Measurements from ENCODE around the gene EDEM2.

Gene EDEM2

DNA sequence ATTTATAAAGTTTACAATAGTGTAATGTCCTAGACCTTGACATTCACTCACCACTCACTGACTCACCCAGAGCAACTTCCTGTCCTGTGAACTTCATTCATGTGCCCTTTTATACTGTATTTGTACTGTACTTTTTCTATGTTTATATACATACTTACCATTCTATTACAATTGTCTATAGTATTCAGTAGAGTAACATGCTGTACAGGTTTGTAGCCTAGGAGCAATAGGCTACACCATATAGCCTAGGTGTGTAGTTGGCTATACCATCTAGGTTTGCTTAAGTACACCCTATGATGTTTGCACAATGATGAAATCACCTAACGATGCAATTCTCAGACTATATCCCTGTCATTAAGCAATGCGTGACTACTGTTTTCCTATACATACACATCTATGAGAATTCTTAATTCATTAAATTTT is 17.5 kb downstream of the EDEM2 start:
- Histone ChIP-seq H3K4me3 (ENCODE audit: low read depth, low read length) (no peak overlapping the region), H3K36me3 (no peaks in the 10 kb centered on the region), H3K27me3 (ENCODE audit: insufficient read depth, low read depth, severe bottlenecking) (no peaks in the 10 kb centered on the region), H3K27ac (no peak overlapping the region), H3K9me3 (ENCODE audit: severe bottlenecking) (no peaks in the 10 kb centered on the region)
- TF ChIP-seq, protein P1, sequence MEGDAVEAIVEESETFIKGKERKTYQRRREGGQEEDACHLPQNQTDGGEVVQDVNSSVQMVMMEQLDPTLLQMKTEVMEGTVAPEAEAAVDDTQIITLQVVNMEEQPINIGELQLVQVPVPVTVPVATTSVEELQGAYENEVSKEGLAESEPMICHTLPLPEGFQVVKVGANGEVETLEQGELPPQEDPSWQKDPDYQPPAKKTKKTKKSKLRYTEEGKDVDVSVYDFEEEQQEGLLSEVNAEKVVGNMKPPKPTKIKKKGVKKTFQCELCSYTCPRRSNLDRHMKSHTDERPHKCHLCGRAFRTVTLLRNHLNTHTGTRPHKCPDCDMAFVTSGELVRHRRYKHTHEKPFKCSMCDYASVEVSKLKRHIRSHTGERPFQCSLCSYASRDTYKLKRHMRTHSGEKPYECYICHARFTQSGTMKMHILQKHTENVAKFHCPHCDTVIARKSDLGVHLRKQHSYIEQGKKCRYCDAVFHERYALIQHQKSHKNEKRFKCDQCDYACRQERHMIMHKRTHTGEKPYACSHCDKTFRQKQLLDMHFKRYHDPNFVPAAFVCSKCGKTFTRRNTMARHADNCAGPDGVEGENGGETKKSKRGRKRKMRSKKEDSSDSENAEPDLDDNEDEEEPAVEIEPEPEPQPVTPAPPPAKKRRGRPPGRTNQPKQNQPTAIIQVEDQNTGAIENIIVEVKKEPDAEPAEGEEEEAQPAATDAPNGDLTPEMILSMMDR (IDR thresholded peaks at IDR 0.05; ENCODE audit: low read depth, low read length) = no peak
- DNase-seq = no peak

DNA sequence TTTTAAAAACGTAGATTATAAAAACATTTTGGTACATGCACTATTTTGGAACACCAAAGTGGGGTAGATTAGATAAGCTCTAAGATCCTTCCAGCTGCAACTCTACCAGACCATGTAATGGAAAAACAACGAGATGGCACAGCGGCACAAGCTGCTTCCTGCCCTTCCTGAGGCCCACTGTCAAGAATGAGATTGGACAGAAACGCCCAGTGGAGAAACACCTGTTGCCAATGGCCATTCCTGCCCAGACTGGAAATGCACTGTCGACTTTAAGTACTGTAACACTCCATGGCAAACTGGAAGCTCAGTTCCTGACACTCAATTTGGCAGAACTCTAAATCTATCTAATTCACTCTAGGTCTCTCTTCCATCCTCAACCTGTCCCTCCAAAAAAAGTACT is 21.4 kb downstream of the EDEM2 start:
- Histone ChIP-seq H3K27ac (no peak overlapping the region), H3K9me3 (ENCODE audit: severe bottlenecking) (no peaks in the 10 kb centered on the region), H3K4me3 (ENCODE audit: low read depth, low read length) (no peak overlapping the region), H3K36me3 (no peaks in the 10 kb centered on the region), H3K27me3 (ENCODE audit: insufficient read depth, low read depth, severe bottlenecking) (no peaks in the 10 kb centered on the region)
- TF ChIP-seq, protein P1 (IDR thresholded peaks at IDR 0.05; ENCODE audit: low read depth, low read length) = no peak
- DNase-seq = no peak

DNA sequence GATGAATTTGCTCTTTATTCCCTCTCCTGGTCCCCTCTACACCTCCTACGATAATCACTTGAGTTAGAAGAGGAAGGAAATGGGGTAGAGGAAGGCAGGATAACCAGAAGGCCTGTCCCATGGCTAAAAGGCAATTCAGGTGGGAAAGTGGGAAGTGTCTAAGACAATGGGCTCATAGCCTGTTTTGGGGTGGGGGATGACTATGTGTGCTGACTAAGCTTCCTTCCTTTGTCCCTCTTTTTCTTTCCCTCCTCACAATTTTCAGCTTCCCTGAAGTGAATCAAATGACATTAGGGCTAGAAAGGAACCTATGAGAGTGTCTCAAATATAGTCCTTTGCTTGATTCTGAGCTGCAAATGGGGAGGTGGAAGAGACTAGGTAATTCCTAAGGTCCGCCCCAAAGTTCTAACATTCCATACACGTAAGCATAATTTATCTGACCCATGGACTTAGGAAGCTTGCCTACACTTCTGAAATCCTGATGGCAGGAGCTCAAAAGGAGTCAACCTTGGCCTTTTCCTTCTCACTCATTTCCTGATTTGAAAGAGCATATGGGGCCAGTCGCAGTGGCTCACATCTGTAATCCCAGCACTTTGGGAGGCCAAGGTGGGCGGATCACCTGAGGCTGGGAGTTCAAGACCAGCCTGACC is 24.3 kb downstream of the EDEM2 start:
- no peaks in the 10 kb centered on the region for H3K9me3 ChIP-seq (ENCODE audit: severe bottlenecking)
- TF ChIP-seq, protein P1 (IDR thresholded peaks at IDR 0.05; ENCODE audit: low read depth, low read length) = no peak
- no peaks in the 10 kb centered on the region for H3K36me3 ChIP-seq

DNA sequence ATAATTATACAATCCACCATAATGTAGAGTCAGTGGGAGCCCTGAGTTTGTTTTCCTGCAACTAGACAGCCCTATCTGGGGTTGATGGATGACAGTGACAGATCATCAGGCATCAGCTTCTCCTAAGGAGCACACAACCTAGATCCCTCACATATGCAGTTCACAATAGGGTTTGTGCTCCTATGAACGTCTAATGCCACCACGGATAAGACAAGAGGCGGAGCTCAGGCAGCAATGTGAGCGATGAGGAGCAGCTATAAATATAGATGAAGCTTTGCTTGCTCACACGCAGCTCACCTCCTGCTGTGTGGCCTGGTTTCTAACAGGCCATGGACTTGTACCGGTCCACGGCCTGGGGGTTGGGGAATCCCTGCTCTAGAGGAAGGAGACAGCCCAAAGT is 25.9 kb downstream of the EDEM2 start:
- H3K36me3 ChIP-seq = no peaks in the 10 kb centered on the region
- no peak overlapping the region for H3K27ac ChIP-seq
- no peak overlapping the region for H3K4me3 ChIP-seq (ENCODE audit: low read depth, low read length)
- TF ChIP-seq, protein P1 (IDR thresholded peaks at IDR 0.05; ENCODE audit: low read depth, low read length) = no peak
- DNase-seq = no peak
- H3K27me3 ChIP-seq (ENCODE audit: insufficient read depth, low read depth, severe bottlenecking) = no peaks in the 10 kb centered on the region
- no peaks in the 10 kb centered on the region for H3K9me3 ChIP-seq (ENCODE audit: severe bottlenecking)

More for the DNA sequence above, 24.3 kb downstream of the EDEM2 start:
- no peak for DNase-seq
- Histone ChIP-seq H3K4me3 (ENCODE audit: low read depth, low read length) (no peak overlapping the region), H3K27ac (no peak overlapping the region), H3K27me3 (ENCODE audit: insufficient read depth, low read depth, severe bottlenecking) (no peaks in the 10 kb centered on the region)

DNA sequence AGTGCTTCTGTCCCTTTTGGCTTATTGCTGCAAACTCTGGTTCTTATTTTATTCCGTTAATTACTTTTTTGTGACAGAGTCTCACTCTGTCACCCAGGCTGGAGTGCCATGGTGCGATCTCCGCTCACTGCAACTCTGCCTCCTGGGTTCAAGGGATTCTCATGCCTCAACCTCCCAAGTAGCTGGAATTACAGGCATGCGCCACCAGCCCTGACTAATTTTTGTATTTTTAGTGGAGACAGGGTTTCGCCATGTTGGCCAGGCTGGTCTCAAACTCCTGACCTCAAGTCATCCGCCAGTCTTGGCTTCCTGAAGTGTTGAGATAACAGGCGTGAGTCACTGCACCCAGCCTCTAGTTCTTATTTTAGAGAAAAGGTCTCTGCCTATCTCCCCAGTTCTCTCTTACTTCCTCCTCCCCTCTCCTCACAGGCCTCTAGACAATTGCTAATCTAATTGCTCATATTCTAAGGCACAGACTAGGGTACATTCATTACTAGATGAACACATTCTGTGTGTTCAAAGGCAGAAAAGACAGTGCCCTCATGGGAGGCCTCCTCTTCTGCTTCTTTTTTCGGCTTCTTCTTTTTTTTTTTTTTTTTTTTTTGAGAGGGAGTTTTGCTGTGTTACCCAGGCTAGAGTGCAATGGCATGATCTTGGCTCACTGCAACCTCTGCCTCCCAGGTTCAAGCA is 27.0 kb downstream of the EDEM2 start:
- Histone ChIP-seq H3K4me3 (ENCODE audit: low read depth, low read length) (no peak overlapping the region), H3K36me3 (no peaks in the 10 kb centered on the region), H3K27ac (no peak overlapping the region), H3K9me3 (ENCODE audit: severe bottlenecking) (no peaks in the 10 kb centered on the region), H3K27me3 (ENCODE audit: insufficient read depth, low read depth, severe bottlenecking) (no peaks in the 10 kb centered on the region)
- TF ChIP-seq, protein P1 (IDR thresholded peaks at IDR 0.05; ENCODE audit: low read depth, low read length) = no peak
- no peak for DNase-seq
